ENCODE data around the gene BLTP3B. TPM values are rescaled to one million over a fixed set of nuclear protein-coding genes. Genes with fewer than 3 reads are reported as not detected.

The BLTP3B gene
- total and polyA plus RNA-seq, 8 donors, result 2.0 to 10.8 (median 5.2) TPM

DNA sequence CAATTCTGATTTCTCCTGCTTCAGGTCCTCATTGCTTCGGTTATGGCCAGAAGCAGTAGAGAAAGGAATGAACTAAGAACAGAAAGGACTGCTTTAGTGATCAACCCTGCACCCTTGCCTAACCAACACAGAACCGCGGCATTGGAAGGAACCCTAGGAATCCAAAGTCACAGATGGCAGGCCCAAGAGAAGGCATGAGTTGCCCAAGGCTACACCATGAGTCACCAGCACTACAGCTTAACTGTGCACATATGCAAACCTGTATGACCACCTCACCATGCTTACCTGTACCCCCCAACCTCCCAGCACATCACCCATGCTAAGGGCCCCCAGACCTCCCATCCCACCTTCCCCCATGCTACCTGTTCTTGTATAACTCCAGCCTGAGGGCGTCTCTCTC lies 25.9 kb upstream of the BLTP3B start:
- 87 to 90% methylated on average over 4 of the region's 4 CpGs for WGBS, 2 donors
- ATAC-seq (no peak), FAIRE-seq (no peak), DNase-seq (no peak)
- H3K9me3 ChIP-seq, result no peaks in the 10 kb centered on the region
- TF ChIP-seq, protein P1, sequence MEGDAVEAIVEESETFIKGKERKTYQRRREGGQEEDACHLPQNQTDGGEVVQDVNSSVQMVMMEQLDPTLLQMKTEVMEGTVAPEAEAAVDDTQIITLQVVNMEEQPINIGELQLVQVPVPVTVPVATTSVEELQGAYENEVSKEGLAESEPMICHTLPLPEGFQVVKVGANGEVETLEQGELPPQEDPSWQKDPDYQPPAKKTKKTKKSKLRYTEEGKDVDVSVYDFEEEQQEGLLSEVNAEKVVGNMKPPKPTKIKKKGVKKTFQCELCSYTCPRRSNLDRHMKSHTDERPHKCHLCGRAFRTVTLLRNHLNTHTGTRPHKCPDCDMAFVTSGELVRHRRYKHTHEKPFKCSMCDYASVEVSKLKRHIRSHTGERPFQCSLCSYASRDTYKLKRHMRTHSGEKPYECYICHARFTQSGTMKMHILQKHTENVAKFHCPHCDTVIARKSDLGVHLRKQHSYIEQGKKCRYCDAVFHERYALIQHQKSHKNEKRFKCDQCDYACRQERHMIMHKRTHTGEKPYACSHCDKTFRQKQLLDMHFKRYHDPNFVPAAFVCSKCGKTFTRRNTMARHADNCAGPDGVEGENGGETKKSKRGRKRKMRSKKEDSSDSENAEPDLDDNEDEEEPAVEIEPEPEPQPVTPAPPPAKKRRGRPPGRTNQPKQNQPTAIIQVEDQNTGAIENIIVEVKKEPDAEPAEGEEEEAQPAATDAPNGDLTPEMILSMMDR (IDR thresholded peaks at IDR 0.05), result no peak
- H3K36me3 ChIP-seq, result peaks cover 0 to 3% (median 0%) of the 10 kb centered on the region in 3 donors
- intact Hi-C loops (cut with DNase I), result no loop called here
- H3K4me3 ChIP-seq, result no peak overlapping the region
- no peaks in the 10 kb centered on the region for H3K4me1 ChIP-seq
- no peaks in the 10 kb centered on the region for H3K27me3 ChIP-seq
- H3K27ac ChIP-seq, result no peak overlapping the region

DNA sequence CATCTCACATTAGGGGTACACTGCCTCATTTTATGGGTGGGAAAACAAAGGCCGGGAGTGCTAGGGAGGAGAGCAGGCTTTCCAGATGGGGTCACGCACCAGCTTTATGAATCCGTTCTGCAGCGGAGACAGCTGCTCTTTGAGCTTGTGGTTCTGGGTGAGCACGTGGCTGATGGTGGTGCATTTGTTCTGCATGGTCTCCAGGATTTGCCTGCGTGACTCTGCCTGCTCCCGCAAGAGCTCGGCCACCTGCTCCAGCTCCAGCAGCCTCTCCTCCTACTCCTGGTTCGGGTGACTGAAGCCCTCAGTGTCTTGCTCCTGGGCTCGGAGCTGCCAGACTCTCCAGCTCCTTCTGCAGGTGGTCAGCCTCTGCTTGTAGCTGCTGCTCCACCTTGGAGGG lies 23.6 kb upstream of the BLTP3B start:
- FAIRE-seq, result no peak
- intact Hi-C loops (cut with DNase I), result no loop called here
- no peak for DNase-seq
- Histone ChIP-seq H3K9me3 (no peaks in the 10 kb centered on the region), H3K27ac (no peak overlapping the region), H3K4me3 (no peak overlapping the region), H3K36me3 (no peaks in the 10 kb centered on the region), H3K4me1 (no peaks in the 10 kb centered on the region), H3K27me3 (no peaks in the 10 kb centered on the region)
- TF ChIP-seq, protein P1 (IDR thresholded peaks at IDR 0.05), result no peak
- no peak for ATAC-seq
- 95% methylated on average over 10 of the region's 10 CpGs for WGBS, 2 donors

GRCh38 chr12:100165356-100165755 lies 22.7 kb upstream of the BLTP3B start:
- TF ChIP-seq, protein P1 (IDR thresholded peaks at IDR 0.05), result no peak
- Histone ChIP-seq H3K27ac (no peak overlapping the region), H3K9me3 (no peaks in the 10 kb centered on the region), H3K4me3 (no peak overlapping the region), H3K36me3 (no peaks in the 10 kb centered on the region), H3K27me3 (no peaks in the 10 kb centered on the region), H3K4me1 (no peaks in the 10 kb centered on the region)
- 95 to 96% methylated on average over 3 of the region's 3 CpGs for WGBS, 2 donors
- DNase-seq, result no peak
- FAIRE-seq, result no peak
- intact Hi-C loops (cut with DNase I), result no loop called here
- ATAC-seq, result no peak

DNA sequence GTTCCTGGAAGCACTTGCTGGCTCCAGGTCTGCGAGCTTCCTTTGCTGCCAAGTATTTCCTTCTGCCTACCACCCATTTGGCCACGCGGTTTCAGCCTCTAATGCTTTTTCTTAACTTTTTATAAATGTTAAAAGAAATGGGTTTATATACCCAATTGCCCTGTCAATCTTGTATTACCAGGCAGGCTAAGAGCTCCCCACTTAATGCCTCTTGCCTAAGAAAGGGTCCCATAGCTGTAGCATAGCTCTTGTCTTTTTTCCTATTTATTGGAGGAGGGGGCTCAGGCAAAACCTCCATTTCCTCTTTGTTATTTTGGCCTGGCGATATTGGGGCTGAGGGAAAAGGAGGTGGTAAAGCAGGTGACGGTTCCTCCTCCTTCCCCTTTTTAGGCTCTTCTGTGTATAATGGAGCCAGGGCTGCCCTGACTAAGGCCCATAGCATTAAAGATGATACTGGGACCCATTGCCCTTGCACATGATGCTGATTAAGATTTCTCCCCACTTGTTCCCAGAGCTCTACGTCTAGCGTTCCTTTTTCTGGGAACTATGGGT lies 21.6 kb upstream of the BLTP3B start:
- DNase-seq, result no peak
- WGBS, 2 donors, result 60 to 66% methylated on average over 7 of the region's 7 CpGs
- intact Hi-C loops (cut with DNase I), result no loop called here
- H3K9me3 ChIP-seq, result no peaks in the 10 kb centered on the region
- no peaks in the 10 kb centered on the region for H3K4me1 ChIP-seq
- peak overlapping the region in 1 of 4 donors; percentile 35 for H3K4me3 ChIP-seq
- no peaks in the 10 kb centered on the region for H3K36me3 ChIP-seq
- no peak for ATAC-seq
- no peak overlapping the region for H3K27ac ChIP-seq
- no peak for FAIRE-seq
- TF ChIP-seq, protein P1 (IDR thresholded peaks at IDR 0.05), result no peak
- no peaks in the 10 kb centered on the region for H3K27me3 ChIP-seq

DNA sequence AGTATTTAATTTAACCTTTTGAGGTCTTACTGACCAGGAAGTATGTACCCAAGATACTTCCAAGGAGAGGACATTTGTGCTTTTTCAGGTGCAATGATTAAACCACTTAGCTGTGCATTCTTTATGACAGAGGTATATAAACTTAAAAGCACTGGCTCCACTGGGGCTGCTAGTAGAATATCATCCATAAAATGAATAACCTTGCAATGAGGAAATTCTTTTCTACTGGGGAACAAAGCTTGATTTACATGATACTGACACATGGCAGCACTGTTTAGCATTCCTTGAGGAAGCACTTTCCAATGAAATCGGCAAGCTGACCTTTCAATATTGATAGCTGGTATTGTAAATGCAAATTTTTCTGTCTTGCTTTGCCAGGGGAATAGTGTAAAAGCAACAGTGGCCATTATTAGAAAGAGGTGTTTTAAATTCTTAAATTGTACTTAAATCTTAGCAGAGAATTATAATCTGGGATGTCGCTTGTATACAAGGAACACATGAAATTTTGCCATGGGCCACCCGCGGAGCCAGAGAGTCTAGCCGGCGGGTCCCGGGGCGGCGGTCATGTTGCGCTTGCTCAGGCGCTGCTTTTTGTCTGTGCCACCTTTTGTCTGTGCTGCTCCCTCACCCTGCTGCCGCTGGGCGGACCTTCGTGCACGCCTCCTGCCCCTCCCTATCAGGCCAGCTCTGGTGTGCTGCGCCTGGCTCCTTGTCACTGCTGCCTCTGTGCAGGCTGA lies 20.9 kb upstream of the BLTP3B start:
- Histone ChIP-seq H3K27ac (peak overlapping the region in 1 of 4 donors; percentile 22), H3K36me3 (no peaks in the 10 kb centered on the region), H3K27me3 (no peaks in the 10 kb centered on the region), H3K4me3 (peak overlapping the region in 2 of 4 donors; percentile 16 to 35), H3K4me1 (no peaks in the 10 kb centered on the region), H3K9me3 (no peaks in the 10 kb centered on the region)
- DNase-seq (peak; percentile 64 to 90 (median 78)), ATAC-seq (peak; percentile 97 to 100 (median 100)), FAIRE-seq (peak; percentile 87)
- WGBS, 2 donors, result 13 to 36% methylated on average over 16 of the region's 16 CpGs
- TF ChIP-seq, protein P1 (IDR thresholded peaks at IDR 0.05), result no peak
- intact Hi-C loops (cut with DNase I), result no loop called here

Data from pancreas (tissue), 10 donors.